ENCODE measurements around the gene ZNF800. TPM values are rescaled to one million over a fixed set of nuclear protein-coding genes. Genes with fewer than 3 reads are reported as not detected.

Gene ZNF800
- total RNA-seq, 1 experiment from 2014 or later: 20.3 TPM

DNA sequence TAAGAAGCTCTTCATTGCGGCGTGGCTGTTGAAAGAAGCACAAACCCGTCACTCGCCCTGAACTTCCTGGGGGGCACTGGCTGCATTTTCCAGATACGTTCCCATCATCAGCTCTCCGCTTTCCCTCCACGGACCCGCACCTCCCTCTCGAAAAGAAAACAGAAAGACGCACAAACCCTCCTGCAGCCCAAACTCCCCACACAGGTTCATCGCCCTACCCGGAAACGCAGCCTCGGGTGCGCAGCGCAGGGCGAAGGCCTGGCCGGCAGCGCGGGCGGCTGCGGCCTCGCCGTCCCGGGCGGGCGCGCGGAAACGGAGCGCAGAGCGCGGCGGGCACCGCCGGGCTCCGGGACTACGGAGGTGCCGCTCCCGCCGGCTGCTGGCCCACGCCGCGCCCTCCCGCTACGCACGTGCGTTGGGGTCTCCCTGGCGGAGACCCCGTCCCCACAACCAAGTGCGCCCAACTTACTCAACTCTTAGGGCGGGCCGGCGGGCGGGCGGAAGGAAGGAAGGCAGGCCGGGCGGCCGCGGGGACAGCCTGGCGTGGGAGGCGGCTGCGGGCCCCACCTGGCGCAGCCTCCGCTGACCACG lies 822 bp downstream of the ZNF800 start:
- DNase-seq (ENCODE audit: extremely low read depth, low read depth): no peak

DNA sequence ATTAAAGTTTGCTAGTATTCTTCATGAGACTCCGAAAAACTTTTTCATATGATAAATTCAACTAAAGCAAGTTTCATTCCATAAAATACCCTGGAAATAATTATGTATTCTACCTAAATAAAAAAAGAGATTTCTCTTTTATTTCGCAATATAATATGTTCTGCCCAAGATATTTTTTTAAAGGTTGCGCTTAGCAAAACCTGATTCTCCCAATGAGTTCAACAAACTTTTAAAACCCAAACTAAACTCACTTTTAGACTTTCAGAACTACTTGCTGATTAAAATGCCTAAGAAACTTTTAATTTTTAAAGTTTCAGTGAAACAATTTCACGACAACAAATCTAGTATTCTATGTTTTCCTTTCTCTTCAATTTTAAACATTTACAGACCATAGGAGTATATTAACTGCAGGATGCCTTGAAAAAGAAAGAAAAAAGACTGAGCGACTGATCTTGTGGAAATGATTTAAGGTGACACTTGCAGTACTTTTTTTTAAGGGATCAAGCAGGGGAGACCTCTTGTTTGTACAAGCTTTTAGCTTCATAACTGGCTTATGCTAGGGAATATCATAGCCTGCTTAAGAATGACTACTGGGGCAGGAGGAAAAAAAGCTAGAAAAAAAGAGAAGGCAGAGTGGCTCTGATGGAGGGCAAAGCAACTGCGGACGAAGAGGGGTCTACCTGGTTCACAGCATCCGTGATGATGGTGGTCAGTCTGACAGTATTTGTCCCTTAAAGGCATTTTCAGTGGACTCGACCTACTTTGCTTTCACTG lies 1.5 kb downstream of the ZNF800 start:
- no peak for DNase-seq (ENCODE audit: extremely low read depth, low read depth)

DNA sequence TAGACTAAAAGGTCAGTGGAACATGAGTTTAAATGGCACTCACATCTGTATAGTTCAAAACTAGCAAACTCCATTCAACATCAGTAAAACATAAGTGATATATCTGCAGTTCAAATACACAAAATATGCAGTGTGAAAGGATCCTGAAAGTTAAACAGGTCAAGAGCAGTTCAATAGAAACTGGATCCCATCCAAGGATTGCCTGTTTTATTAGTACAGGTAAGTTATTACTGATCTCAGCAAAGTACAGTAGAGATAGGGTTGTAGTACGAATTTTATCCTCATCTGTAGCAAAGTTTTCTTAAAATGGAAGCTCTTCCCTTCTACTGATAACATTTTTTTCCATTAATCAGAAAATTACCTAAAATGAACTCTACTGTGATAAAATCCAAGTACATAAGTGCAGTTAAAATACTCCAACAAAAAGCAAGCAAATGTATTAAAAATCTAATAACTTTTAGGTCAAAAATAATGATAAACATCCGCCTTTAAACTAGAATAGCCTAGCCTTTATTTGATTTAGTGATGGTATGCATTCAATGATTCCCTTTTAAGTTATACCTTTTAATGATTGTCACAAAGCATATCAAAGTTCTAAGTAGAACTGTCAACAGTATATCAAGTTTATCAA lies 2.2 kb downstream of the ZNF800 start:
- no peak for DNase-seq (ENCODE audit: extremely low read depth, low read depth)

DNA sequence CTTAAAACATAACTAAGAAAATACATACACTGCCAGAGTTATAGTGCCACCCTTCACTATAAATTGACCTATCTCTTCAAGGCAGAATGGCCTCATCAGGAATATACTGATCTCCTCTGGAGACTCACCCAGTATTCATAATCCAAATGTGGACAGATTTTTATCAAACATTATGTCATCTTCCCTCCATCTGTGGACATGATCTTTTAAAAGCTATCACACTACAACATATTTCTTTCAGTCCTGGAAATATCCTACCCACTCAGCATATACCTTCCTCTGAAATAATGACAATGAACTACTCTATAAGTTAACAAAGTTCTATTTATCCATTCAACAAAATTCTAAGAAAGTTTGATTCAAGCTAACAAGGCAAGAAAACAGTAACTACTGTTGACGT lies 3.2 kb downstream of the ZNF800 start:
- DNase-seq (ENCODE audit: extremely low read depth, low read depth): no peak

DNA sequence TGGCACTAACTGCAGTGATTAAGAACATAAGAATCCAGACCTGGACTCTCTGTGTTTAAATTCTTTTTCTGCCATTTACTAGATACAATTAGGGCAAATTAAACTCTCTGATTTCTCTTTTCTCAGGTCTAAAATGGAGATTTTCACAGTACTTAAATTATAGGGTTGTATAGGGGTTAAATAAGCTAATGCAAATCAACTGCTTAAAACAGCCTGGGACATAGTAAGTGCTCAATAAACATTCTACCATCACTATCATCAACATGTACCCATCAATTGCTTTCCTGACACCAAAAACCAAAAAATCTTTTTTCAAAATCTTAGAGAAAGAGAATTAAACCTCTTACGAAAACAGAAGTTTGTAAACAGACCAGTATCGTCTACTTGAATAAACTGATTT lies 4.5 kb downstream of the ZNF800 start:
- no peak for DNase-seq (ENCODE audit: extremely low read depth, low read depth)

DNA sequence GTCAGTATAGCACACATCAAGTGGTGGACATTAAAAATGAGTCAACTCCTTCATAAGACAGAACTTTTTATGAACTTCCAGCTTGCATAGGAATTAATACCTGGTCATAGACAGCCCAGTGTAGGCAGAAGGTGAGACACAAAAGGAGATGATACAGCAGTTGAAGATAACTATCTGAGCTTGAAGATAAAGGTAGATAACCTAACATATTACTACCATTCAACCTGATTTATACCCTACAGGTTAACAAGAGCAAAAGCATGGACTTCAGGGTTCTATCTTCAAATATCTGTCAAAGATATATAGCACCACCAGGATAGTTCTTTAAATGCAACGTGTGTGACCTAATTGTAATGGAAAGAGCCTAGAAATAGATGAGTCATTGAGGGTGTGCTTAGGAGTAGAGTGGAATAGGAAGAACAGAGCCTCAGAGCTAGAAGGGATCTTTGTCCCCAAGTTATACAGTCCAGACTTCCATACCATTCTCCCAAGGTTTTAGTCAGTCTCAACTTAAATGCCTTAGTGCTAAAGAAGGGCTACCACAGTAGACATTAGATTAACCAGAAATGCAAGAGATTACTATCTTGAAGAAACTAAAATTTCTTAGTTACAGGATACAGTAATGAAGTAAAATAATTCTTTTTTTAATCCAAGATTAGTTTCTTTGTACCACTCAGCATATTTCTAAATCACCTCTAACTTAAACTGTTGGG lies 9.2 kb downstream of the ZNF800 start:
- DNase-seq (ENCODE audit: extremely low read depth, low read depth): peak; percentile 15

DNA sequence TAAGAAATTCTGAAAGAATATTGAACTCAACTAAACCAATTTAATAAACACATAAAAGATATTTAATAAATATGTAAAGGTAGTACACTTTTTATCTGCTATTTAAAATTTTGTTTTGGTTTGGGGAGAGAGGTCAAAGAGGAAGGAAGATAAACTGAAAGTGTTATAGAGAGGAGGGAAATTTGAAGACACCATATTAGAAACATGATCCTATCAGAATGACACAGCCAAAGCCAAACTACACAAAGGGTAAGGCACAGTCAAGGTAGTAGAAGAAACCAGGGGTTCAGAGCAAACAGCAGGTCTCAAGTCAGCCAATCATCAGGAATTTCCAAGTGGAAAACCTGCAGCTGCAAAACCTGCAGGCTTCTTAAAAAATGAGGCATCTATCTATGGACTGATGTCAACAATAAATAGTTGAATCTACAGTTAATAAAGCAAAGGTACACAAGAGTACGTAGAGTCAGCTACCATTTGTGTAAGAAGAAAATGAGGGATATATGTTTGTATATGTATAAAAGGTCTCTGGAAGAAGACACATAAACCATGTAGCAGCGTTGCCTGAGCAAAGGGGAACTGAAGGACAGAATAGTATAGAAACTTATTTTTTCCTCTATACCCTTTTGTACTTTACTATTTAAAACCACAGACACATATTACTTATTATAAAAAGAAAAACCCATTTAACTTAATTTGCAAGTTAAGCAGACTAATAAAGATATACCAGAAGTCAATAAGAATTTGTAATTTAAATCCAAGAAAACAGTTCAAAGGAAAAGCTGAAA lies 10.0 kb downstream of the ZNF800 start:
- no peak for DNase-seq (ENCODE audit: extremely low read depth, low read depth)

DNA sequence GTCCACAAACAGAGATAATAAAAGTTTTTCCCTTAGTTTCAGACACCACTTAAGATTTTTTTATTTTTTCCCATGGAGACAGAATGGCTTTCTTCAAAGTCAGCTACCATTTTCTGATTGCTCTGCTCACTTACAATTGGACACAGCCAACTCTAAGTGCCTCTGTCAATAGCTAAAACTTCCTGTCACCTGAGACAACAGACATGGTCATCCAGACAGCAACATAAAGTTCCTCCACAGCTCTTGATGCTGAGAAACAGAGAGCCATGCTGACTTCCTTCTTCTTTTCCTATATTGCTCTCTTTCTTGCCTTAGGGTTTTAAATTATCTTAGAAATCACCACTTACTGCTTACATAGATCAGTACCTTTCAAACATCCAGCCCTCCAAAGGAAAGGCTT lies 12.0 kb downstream of the ZNF800 start:
- DNase-seq (ENCODE audit: extremely low read depth, low read depth): no peak

DNA sequence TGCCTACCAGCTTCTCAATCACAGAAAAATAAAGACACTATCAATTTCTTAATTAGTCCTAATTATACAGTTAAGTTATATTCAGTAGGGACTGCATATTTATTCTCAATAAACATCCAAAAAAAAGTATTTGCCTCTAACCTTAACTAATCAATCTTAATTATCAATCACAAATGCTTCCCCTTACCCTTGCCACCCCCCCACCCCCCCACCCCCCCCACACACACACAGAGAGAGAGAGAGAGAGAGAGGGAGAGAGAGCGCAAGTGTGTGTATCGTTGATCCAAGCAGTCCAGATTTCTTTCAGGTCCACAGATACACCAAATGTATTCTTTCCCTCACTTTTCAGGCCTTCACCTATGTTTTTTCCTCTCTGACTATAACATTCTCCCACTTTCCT lies 12.9 kb downstream of the ZNF800 start:
- DNase-seq (ENCODE audit: extremely low read depth, low read depth): no peak

DNA sequence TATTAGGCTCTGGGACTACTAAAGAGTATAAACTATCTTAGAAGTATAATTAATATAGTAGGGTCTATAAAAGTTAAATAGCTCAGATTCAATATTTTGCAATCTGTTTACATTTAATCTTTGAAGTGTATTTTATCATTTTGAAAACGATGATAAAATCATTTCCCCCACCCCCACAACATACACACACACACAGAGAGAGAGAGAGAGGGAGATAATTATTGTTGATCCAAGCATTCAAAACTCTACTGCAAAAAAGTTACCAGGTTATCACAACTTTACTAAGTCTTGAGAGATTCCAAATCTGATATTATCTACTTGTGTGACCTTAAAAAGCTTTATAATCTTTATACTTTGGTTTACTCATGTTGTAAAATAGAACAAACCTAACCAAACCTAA lies 14.0 kb downstream of the ZNF800 start:
- DNase-seq (ENCODE audit: extremely low read depth, low read depth): no peak

DNA sequence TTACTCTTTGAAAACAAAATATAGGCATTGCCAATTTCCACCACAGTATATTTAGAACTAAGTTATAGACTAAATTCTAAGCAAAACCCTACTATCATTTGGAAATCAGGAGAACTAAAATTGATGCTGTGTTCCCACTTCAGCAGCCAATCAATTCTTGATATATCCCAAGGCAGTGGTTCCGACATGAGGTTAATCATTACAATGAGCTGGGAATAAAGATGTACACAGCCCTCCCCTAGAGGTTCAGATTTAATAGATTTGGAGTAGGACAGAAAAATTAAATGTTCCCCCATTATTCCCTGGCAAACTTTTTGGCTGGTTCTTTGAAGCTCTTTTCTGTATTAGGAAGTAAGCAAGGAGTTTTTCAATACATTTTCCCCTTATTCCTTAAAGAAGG lies 15.1 kb downstream of the ZNF800 start:
- no peak for DNase-seq (ENCODE audit: extremely low read depth, low read depth)

DNA sequence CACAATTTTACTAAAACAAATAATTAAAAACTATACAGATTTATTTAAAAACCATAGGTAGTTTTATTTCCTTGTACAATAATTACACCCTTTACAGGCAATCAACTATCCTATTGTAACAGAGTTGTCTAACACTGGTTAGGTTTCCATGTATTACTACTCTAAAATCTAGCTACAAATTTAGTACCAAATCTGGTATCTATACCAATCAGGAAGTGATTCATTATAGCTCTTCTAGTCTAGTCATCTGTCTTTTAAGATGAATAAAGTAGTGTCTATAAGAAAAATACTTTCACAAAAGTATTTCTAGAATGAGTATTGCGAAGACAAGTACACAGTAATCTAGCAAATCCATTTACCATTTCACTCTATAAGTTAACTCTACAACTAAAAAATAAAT lies 16.9 kb downstream of the ZNF800 start:
- no peak for DNase-seq (ENCODE audit: extremely low read depth, low read depth)

DNA sequence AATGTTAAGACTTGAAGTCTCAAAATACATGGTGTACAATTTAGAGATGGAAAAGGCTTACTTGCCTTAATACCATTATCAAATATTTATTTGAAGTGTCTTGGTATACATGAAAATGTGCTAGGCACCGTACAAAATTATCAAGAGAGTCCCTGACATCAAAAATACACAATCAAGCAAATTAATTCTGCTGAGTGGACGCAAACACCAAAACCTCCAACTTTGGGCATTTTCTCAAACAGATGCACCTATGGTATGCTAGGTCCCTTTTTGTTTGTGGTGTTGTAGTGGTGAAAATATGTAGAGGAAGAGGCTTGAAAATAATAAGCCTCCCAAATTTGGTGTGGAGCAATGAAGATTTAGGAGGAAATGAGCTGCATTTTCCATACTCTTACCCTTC lies 24.8 kb downstream of the ZNF800 start:
- no peak for DNase-seq (ENCODE audit: extremely low read depth, low read depth)

DNA sequence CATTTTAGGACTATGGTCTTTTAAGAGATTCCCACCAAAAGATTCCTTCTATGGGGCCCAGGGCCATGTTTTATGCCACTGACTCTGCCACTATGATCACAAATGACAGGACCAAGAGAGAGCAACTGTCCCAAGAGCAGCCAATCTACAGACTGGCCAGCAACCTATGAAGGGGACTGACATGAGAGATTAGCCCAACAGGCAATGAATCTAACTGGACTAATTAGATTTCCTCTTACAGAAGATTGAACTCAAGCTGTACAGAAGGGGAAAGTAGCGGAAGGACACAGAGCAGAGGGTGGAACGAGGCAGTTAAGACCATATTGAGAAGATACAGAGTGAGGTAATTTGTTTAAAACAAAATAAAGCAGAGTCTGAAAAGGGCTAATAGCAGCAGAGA lies 25.8 kb downstream of the ZNF800 start:
- DNase-seq (ENCODE audit: extremely low read depth, low read depth): no peak

DNA sequence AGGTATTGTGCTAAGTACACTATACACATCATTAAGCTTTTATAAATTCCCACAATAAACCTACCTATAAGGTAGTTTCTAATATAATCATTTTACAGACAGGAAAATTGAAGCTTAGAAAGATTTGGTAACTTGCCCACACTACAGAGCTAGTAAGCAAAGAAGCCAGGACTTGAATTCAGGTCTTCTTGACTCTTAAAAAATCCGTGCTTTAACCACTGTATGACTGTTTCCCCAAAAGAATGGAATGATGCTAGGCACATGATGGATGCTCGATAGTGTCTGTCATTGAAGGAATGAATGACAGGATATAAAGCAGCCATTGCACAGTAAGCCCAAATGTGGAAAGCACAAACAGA lies 26.6 kb downstream of the ZNF800 start:
- no peak for DNase-seq (ENCODE audit: extremely low read depth, low read depth)

DNA sequence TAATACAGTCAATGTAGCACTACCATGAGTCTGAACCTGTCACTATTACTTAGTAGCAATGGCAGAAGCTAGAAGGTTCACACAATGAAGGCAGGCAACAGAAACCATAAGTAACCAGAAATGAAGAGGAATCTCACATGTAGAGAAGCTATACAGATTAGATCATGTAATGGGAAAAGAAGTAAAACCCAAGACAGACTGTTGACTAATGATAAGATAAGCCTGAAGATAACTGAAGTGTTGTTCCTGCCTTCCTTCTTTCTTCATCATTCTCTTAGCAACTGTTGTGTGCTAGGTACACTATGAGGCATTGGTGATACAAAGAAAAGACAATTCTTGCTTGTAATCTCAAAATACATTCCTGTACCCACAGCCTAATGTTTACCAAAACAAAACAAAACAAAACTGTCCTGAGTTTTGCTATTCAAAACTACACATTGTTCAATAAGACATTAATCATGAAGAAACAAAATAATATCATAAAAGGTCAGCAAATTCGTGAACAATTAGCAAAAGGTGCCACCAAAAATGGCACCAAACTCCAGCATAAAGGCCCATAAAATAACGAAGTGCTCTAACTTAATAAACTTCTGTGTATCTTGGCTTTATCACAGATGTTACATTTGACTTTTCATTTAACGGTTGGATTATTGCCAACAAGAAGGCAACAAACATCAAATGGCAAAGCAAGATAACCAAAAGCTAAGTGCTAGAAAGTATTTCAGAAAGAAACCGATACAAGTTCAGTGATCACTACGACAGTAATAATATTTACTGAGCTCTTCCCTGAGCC lies 27.1 kb downstream of the ZNF800 start:
- DNase-seq (ENCODE audit: extremely low read depth, low read depth): no peak

DNA sequence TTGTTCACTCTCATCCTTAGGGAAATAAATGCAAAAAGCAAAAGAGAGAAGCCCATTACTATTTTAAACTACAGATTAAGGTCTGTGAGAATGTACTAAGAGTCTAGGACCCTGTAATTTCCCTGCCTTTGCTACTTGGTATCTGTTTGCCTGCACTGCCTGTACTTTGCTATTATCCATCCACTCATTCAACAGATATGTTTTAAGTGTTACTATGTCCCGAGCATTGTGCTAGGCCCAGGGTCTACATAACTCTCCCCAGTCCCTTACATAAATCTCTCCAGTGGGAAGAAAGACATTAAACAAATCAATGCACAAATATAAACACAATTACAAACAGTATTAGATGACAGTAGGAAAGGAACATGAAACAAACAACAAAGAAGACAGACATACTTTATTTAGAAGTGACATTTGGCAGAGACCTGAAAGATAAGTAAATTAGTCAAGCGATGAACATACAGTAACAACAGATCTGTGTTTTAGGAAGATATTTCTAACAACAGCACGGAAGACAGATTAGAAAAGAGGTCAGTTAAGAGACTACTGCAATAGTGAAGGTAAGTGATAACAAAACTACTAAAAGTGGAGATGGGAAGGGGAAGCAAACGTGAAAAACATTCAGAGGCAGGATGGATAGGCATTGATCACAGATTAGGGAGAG lies 30.0 kb downstream of the ZNF800 start:
- DNase-seq (ENCODE audit: extremely low read depth, low read depth): no peak

DNA sequence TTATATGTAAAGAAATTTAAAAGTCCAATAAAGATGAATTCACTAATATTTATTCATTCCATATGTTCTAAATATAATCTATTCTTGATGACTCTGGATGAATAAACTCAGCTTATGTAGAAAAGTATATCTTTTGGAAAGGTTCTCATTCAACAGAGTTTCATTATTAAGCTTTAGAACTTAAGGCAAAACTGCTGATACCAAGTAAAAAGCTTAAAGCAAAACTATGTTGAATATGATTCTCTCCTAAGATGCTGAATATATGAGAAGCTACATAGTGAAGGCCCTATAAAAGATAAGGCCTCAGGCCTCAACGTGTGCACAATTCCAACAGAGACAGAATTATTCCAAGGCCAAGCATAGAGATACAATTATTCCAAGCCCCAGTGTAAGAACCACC lies 30.8 kb downstream of the ZNF800 start:
- no peak for DNase-seq (ENCODE audit: extremely low read depth, low read depth)

DNA sequence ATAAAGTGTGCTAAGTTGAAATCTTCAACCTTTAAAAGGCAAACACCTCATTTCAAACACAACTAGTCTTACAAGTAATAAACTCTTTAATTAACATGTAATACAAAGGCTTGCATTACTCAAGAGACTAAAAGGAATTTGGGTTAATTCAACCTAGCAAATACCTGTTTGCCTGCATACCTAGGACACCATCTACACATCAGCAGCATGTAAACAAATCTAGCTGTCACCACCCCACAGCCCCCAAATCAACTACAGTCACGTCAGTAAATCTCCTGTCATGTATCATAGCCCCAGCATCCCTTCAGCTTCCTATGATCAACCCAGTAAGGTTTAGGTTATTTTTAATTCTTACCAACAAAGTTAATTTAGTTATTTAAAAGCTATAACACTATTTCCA lies 33.5 kb downstream of the ZNF800 start:
- no peak for DNase-seq (ENCODE audit: extremely low read depth, low read depth)

DNA sequence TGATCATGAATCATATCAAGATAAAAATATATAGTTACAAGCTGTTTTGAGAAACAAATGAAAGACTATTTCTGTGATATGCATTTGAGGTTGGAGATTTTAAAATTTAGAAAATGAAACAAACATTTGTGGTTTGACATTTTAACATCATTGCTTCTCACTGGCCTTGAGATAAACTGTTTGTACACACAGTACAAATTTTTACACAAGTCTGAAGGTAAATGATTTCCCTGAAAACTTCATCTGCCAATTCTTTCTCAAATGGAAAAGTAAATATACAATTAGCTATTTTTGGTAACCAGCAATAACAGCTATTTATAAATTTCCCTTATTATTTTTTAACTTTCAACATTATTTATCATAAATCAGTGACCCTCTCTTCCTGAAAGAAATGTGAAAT lies 38.6 kb downstream of the ZNF800 start:
- no peak for DNase-seq (ENCODE audit: extremely low read depth, low read depth)
